OCI-LY7 (cell line): Measurements from ENCODE around the gene SYNJ1. TPM values are rescaled to one million over a fixed set of nuclear protein-coding genes. Genes with fewer than 3 reads are reported as not detected.

Experiments used
- BruUV-seq: library from RNA; stranded (reverse); fragments of 400-500 nt; replicated peaks from 2 replicates; lab custom pipeline; 2021; lab: Mats Ljungman, UMichigan
- CTCF ChIA-PET: fragments of 300-600 bp; sonication (Branson Sonifier 250); formaldehyde crosslinking; loops from one replicate; lab custom pipeline; 2022; ENCODE audit warnings: antibody characterized with exemption; ENCODE audit not compliant: unreplicated experiment; lab: Charles Lee
- POLR2A ChIA-PET: fragments of 300-600 bp; sonication (Branson Sonifier 250); formaldehyde crosslinking; loops from one replicate; lab custom pipeline; 2022; ENCODE audit warnings: antibody characterized with exemption; lab: Charles Lee
- DNase-seq: peaks from one replicate; pipeline ENCODE4 v3.0.0-alpha.2; 2015; ENCODE audit warnings: low spot score
- H2AFZ ChIP-seq: fragments of 200-600 bp; sonication (generic), shearing (Covaris generic); 2 replicates; pipeline ENCODE4 v1.6.1; 2014; ENCODE audit warnings: mild to moderate bottlenecking, antibody characterized with exemption, low read length, moderate library complexity
- H3K27ac ChIP-seq: fragments of 200-600 bp; sonication (generic); 2 replicates; pipeline ENCODE4 v1.5.1; 2014; ENCODE audit warnings: mixed run types, low read depth, mild to moderate bottlenecking, moderate library complexity, low read length, inconsistent platforms; ENCODE audit not compliant: poor library complexity, severe bottlenecking
- H3K36me3 ChIP-seq: fragments of 200-600 bp; sonication (generic); 2 replicates; pipeline ENCODE4 v1.6.1; 2014; ENCODE audit warnings: mild to moderate bottlenecking, antibody characterized with exemption, low read length, moderate library complexity, mixed read lengths; ENCODE audit not compliant: insufficient read depth
- H3K4me1 ChIP-seq: fragments of 200-600 bp; sonication (generic); 2 replicates; pipeline ENCODE4 v1.5.1; 2014; ENCODE audit warnings: mild to moderate bottlenecking, low read length; ENCODE audit not compliant: insufficient read depth, poor library complexity, severe bottlenecking
- H3K4me2 ChIP-seq: fragments of 200-600 bp; sonication (generic); 2 replicates; pipeline ENCODE4 v1.6.1; 2014; ENCODE audit warnings: mild to moderate bottlenecking, low read length
- H3K4me3 ChIP-seq: fragments of 200-600 bp; sonication (generic); 2 replicates; pipeline ENCODE4 v1.5.1; 2014; ENCODE audit warnings: mild to moderate bottlenecking, low read depth, low read length; ENCODE audit not compliant: poor library complexity, severe bottlenecking
- H3K79me2 ChIP-seq: fragments of 200-600 bp; sonication (generic); 2 replicates; pipeline ENCODE4 v1.6.1; 2016; ENCODE audit warnings: low read depth, mild to moderate bottlenecking, low read length, moderate library complexity, mixed read lengths; ENCODE audit not compliant: insufficient read depth
- H3K9me2 ChIP-seq: fragments of 200-600 bp; sonication (generic); 2 replicates; pipeline ENCODE4 v1.6.1; 2016; ENCODE audit warnings: mild to moderate bottlenecking, low read length, mixed read lengths; ENCODE audit not compliant: insufficient read depth
- H3K9me3 ChIP-seq: fragments of 200-600 bp; sonication (generic); 2 replicates; pipeline ENCODE4 v1.6.1; 2014; ENCODE audit warnings: mild to moderate bottlenecking, mixed run types, low read length, mixed read lengths
- H4K20me1 ChIP-seq: fragments of 200-600 bp; sonication (generic); 2 replicates; pipeline ENCODE4 v1.6.1; 2014; ENCODE audit warnings: mild to moderate bottlenecking, antibody characterized with exemption, low read length, moderate library complexity, mixed read lengths; ENCODE audit not compliant: insufficient read depth
- EZH2phosphoT487 ChIP-seq: fragments of 200-600 bp; sonication (generic); IDR thresholded peaks from 2 replicates; pipeline ENCODE4 v1.6.1; 2018; ENCODE audit warnings: low read depth, borderline replicate concordance, mild to moderate bottlenecking, mixed run types, antibody characterized with exemption, low read length, moderate library complexity, mixed read lengths
- intact Hi-C: fragments of 100-400 bp; cut with micrococcal nuclease; formaldehyde crosslinking; loops from one replicate; pipeline ENCODE4 v1.10.0; 2022; ENCODE audit not compliant: unreplicated experiment
- total RNA-seq, 2 experiments: library from RNA; depleted of rRNA in 1 of 2; stranded (reverse); fragments of >200 nt in 1 of 2; shearing (Covaris generic) in 1 of 2; gene quantifications; 2 replicates each; pipeline ENCODE4 v1.2.3, GENCODE V29; 2014 to 2022
- TF ChIP-seq, protein P1 (sequence below): fragments of 200-600 bp; sonication (generic); conservative IDR thresholded peaks from 2 replicates; pipeline ENCODE4 v1.5.1; 2014; ENCODE audit warnings: mild to moderate bottlenecking, antibody characterized with exemption, low read length, moderate library complexity, mixed read lengths

The SYNJ1 gene
- total RNA-seq, 2 experiments from 2014 or later = 3.8 to 8.0 TPM

DNA sequence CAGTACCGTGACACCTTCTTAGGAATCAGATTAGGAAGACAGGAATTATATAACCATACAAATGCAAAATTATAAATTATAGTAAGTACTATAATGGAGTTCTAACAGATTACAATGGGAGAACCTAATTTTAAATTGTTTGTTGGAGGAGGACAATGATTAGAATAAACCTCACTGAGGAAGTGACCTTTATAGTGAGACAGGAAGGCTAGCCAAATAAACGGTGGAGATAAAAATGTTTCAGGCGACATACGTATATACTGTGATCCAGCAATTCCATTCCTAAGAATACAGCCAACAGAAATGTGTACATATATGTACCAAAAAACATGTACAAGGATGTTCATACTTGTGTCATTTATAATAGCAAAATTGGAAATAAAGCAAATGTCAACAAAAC, 15.2 kb downstream of the SYNJ1 start:
- H3K27ac ChIP-seq = no peak overlapping the region
- no peaks in the 10 kb centered on the region for H3K9me2 ChIP-seq
- H2AFZ ChIP-seq = no peak overlapping the region
- H3K4me3 ChIP-seq = no peak overlapping the region
- TF ChIP-seq, protein P1, sequence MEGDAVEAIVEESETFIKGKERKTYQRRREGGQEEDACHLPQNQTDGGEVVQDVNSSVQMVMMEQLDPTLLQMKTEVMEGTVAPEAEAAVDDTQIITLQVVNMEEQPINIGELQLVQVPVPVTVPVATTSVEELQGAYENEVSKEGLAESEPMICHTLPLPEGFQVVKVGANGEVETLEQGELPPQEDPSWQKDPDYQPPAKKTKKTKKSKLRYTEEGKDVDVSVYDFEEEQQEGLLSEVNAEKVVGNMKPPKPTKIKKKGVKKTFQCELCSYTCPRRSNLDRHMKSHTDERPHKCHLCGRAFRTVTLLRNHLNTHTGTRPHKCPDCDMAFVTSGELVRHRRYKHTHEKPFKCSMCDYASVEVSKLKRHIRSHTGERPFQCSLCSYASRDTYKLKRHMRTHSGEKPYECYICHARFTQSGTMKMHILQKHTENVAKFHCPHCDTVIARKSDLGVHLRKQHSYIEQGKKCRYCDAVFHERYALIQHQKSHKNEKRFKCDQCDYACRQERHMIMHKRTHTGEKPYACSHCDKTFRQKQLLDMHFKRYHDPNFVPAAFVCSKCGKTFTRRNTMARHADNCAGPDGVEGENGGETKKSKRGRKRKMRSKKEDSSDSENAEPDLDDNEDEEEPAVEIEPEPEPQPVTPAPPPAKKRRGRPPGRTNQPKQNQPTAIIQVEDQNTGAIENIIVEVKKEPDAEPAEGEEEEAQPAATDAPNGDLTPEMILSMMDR = no peak
- no peak for TF ChIP-seq EZH2phosphoT487
- H3K4me1 ChIP-seq = peaks cover 23% of the 10 kb centered on the region
- no peaks in the 10 kb centered on the region; the same call in 1 of the 2 replicates for H3K9me3 ChIP-seq
- ChIA-PET CTCF (no interaction called here), POLR2A (interaction anchor here (0.7 to 1.5 kb wide), 6 partner anchors 14 to 45 kb away, joined by 3 to 11 read pairs (median 4); no protein-coding TSS in a partner anchor)
- no peaks in the 10 kb centered on the region for H3K36me3 ChIP-seq
- peaks cover 21% of the 10 kb centered on the region for H4K20me1 ChIP-seq
- no peaks in the 10 kb centered on the region; the same call in 1 of the 2 replicates for H3K79me2 ChIP-seq
- H3K4me2 ChIP-seq = peak overlapping the region; percentile 43
- intact Hi-C loops = no loop called here
- no peak for DNase-seq
- no TSS peak for BruUV-seq

DNA sequence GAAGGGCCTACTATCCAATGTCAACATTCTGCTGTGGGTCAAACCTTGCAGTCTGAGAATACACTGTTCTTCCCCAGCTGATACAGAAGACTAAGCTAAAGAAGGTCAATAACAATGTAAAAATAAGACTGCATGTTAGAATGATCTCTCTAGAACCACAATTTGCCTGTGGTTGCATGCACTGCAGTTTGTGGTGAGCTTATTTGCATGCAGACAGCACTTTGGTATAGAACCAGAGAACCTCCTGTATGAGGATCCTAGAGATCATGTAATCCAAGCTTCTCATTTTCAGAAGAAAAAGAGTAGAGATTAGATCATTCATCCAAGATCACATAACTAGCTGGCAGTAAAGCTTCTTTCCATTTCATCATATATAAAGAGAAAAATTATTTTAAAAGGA, 15.8 kb downstream of the SYNJ1 start:
- Histone ChIP-seq H4K20me1 (peaks cover 21% of the 10 kb centered on the region), H3K4me2 (peak overlapping the region; percentile 43), H3K9me2 (no peaks in the 10 kb centered on the region), H3K4me1 (peaks cover 23% of the 10 kb centered on the region), H3K79me2 (no peaks in the 10 kb centered on the region; the same call in 1 of the 2 replicates), H3K4me3 (peak overlapping the region; percentile 2), H3K27ac (no peak overlapping the region), H2AFZ (no peak overlapping the region), H3K9me3 (no peaks in the 10 kb centered on the region; the same call in 1 of the 2 replicates), H3K36me3 (no peaks in the 10 kb centered on the region)
- CTCF ChIA-PET = no interaction called here
- peak; percentile 73 for DNase-seq
- TF ChIP-seq EZH2phosphoT487 = no peak
- TF ChIP-seq, protein P1 = no peak
- intact Hi-C loops = no loop called here
- BruUV-seq = no TSS peak
- POLR2A ChIA-PET = interaction anchor here (0.6 to 1.5 kb wide), 10 partner anchors 9 to 873 kb away, joined by 3 to 11 read pairs (median 4); partner anchors contain the start of gene PAXBP1

DNA sequence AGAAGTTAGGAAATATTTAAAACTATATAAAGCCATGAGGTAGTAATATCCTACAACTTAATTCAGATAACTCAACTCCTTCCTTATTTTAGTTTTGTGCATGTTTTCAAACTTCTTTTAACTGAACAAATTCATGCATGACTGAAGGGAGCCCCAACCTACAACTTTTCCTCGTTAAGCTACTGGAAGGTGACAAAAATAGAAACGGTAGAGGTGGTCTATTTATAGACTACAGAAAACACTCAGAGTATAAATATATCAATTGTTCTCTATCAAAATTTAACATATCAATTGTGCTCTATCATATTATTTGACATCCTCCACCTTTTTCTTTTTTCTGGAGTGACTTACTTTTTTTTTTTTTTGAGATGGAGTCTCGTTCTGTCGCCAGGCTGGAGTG, 16.8 kb downstream of the SYNJ1 start:
- no peaks in the 10 kb centered on the region for H3K9me3 ChIP-seq
- H3K79me2 ChIP-seq = no peaks in the 10 kb centered on the region; the same call in 1 of the 2 replicates
- TF ChIP-seq, protein P1 = no peak
- no peak for TF ChIP-seq EZH2phosphoT487
- intact Hi-C loops = no loop called here
- POLR2A ChIA-PET = no interaction called here
- H3K4me1 ChIP-seq = peaks cover 23% of the 10 kb centered on the region
- no peaks in the 10 kb centered on the region for H3K36me3 ChIP-seq
- no peak overlapping the region for H3K4me3 ChIP-seq
- DNase-seq = no peak
- H3K27ac ChIP-seq = no peak overlapping the region
- peaks cover 24% of the 10 kb centered on the region for H4K20me1 ChIP-seq
- CTCF ChIA-PET = no interaction called here
- H3K4me2 ChIP-seq = no peak overlapping the region
- no TSS peak for BruUV-seq
- H3K9me2 ChIP-seq = no peaks in the 10 kb centered on the region
- H2AFZ ChIP-seq = no peak overlapping the region
